HCEC 1CT (cell line): ENCODE data around the gene DMRTB1.

Experiments used
- DNase-seq: peaks from one replicate; pipeline ENCODE4 v3.0.0-alpha.2; 2017

DMRTB1 gene

GRCh38 chr1:53465023-53465957 is 6.1 kb downstream of the DMRTB1 start:
- no peak for DNase-seq

GRCh38 chr1:53467391-53467790 is 8.2 kb downstream of the DMRTB1 start:
- no peak for DNase-seq

DNA sequence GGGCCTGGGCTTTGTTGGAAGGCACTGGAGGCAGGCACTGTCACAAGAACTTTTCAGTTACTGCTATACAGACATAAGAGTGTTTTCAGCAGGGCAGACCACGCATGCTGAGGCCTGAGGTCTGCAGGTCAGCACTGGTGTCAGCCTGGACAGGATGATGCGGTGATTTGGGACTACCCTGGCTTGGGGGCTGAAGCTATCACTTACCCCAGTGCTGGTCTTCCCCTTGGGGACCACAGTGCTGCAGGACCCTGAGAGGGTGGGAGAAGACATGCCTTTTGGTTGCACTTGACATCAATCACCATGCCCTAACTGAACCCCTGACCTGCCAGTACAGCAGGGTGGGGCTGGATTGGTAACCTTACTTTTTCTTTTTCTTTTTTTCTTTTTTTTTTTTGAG is 9.2 kb downstream of the DMRTB1 start:
- DNase-seq: no peak

DNA sequence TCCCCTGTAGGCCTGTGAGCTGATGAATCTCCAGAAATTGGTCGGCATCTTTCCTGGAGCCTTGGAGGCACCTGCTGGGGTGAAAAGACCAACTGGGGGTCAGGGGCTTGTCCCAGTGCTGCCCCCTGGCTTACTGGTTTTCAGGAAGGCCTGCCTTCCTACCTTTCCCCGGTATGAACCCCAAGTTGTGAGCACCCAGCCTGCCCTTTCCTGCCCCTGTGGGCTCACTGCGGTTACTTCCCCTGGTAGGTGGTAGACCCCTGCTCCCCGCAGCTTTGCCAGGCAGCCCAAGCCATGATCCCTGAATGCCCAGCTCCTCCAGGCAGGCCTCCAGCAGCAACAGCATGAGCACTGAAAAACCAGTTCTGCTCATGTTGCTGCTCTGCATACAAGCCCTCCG is 10.2 kb downstream of the DMRTB1 start:
- DNase-seq: no peak

DNA sequence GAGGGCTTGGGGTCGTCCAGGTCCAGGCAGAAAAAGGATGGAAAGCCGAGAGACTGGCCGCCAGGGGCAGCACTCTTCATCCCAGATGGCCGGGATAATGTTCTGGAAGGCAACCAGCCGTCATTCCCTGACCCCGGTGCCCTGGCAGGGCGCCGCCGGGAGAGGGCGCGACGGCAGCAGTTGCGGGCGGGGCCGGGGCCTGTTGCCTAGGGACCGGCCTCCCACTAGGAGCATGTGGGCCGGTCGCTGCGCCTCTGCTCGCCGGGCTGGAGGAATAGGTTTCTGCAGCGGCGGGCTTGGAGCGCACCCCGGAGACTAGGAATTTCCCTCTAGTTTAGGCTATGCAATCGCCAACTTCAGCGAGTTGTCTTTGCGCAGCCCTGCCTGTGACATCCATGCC is 11.0 kb downstream of the DMRTB1 start:
- peak; percentile 54 for DNase-seq

GRCh38 chr1:53470584-53470983 is 11.4 kb downstream of the DMRTB1 start:
- DNase-seq: peak; percentile 0

DNA sequence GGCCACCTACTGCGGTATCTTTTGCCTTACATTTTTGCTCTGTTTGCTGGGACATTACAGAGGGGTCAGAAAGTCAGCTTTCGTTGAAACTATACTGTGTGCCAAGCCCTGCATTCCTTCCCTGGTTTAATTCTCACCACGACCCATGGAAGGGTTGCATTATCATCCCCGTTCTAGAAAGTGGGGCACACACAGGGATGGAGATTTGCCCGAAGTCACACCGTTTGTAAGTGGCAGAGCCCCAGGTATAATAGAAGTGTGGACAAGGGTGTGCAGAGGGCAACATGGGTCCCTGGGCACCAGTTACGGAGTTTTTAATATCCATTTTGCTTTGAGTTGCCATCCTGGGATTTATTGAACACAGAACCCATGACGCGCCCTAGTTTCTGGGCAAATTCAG is 11.8 kb downstream of the DMRTB1 start:
- DNase-seq: no peak

DNA sequence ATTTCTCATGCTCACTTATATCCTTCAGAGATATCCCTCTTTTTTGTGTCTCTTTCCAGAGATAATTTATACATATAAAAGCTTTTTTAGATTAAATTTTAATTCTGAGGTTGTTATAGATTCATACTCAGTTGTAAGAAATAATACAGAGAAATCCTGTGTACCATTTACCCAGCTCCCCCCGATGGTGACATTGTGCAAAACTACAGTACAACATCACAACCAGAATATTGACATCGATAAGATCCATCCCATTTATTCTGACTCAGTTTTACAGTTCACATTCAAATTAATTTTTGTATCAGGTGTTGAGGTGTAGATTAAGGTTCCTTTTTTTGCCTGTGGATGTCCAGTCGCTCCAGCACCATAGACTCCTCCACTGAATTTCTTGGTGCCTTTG is 14.3 kb downstream of the DMRTB1 start:
- DNase-seq: peak; percentile 13

- no peak for DNase-seq
Measured at GRCh38 chr1:53475664-53476063, 16.5 kb downstream of the DMRTB1 start.

DNA sequence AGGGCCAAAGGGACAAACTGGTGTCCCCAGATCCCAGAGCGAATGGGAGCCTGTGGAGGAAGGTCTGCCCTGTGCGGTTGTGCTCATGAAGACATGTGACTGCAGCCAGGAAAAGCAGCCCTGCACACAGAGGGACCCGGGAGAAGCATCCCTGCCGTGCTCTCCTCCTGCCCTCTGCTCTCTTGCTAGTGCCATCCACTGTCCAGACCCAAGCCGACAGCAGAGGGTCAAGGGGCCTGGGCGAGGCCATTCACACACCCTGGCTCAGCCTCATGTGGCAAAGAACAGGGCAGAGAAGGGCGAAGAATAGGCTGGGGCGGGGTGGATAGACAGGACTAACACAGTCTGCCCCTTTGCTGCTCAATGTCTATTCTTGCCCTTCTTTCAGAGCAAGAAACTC is 17.4 kb downstream of the DMRTB1 start:
- no peak for DNase-seq

DNA sequence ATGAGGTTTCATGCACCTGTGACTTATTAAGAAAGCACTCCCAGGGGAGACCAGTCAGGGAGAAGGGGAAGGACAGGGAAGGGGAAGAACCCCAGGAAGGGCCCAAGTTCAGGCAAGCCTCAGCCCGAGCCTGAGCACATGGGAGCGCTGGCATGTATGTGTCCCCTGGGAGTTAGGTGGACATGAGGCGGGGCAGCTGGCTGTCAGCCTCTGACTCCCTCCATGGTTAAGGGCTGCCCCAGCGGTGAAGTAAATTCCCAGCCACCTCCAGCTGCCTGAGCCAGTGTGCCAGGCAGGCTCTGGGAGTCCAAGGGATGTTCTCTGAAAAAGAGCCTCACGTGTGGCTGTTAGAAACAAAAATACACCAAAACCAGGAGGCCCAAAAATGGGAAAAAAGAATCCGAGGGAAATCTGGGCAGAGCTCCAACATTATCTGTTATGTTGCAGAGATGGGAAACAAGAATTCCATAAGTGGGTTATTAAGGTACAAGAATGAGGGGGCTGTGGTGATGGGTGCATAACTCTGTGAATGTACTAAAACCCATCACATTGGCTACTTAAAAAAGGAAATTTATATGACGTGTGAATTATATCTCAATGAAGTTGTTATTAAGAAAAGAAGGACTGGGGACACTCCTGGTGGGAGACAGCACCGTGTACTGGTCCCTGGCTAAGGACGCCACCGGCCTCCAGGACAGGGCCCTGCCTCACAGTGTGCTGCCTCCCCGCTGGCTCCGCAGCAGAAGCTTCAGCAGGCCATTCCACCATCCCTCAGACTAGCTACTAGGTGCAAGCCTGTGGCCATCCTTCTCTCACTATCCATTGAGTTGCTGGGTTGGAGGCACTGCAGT is 18.7 kb downstream of the DMRTB1 start:
- DNase-seq: no peak

DNA sequence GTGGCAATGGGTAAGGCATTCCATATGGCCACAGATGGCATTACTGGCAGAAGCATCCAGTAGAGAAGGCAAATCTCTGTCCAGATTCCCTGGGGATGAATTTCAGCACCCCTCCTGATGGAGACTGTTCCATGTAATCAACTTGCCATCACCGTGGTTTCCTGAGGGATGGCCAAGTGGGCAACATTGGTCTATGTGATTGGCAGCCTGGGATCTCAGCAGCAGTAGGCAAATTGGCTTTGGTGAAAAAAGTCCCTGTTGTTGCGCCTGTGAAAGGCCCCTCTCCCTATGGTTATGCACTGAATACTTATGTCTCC is 19.3 kb downstream of the DMRTB1 start:
- DNase-seq: no peak

DNA sequence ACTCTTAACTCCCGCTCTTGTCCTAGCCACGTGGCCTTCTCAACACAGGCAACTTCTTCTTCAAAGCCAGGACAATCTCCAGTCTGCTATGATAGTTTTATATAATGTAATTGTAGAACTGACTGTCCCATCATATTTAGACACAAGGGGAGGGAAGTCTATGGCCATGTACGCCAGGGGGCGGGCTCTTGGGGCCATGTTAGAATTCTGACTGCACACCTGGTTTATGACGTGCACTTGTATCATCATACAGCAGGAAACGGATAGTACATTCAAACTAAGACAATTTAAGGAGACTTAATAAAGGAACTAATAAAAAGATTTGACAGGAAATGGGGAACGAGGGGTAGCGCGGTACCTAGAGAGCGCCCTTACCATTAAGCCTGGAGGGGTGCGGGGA is 21.5 kb downstream of the DMRTB1 start:
- DNase-seq: no peak

DNA sequence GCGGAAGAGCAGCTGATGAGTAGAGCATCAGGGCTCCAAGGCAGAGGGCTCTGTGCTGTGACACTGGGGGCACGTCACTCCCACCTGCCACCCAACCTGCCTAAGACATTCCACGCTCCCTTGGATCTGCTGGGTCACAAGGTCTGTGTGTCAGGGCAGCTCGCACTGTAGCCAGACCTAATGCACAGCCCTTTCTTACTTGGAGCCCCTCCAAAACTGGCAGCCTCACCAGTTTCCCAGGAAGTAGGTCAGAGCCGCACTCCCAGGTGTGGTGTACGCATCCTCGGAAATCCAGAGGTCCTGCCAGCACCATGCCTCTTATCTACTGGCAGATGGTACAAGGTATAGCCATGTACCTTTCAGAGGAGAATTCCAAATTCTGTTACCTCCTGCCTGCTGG is 22.3 kb downstream of the DMRTB1 start:
- DNase-seq: no peak

DNA sequence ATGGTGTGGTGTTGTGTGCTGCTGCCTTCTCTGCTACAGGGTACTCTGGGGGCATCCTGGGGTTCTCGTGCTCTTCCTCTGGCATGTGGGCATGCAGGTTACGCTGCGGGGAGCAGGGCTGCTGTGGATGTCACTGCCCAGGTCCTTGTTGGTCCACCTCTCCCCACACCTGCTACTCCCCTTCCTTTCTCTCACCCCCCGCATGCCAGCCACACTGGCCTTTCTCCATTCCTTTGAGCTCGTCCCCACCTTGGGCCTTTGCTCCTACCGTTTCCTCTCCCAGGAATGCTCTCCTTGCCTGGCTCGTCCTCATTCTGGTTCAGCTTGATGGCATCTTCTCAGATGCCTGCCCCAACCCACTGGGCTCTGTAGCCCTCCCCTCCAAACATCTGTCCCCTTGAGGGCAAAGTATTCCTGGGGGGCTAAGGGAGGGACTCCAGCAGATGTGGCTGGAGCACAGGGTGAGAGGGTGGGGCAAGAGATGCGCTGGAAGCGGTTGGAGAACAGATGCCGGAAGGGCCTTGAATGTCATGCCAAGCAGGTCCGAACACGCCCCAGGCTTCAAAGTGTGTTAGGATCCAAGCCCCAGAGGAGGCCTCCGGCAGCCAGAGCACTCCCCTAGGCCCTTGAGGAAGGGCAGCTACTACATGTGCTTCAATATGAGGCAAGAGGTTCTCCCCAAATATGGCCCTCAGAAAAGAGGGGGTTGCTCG is 23.4 kb downstream of the DMRTB1 start:
- DNase-seq: no peak

DNA sequence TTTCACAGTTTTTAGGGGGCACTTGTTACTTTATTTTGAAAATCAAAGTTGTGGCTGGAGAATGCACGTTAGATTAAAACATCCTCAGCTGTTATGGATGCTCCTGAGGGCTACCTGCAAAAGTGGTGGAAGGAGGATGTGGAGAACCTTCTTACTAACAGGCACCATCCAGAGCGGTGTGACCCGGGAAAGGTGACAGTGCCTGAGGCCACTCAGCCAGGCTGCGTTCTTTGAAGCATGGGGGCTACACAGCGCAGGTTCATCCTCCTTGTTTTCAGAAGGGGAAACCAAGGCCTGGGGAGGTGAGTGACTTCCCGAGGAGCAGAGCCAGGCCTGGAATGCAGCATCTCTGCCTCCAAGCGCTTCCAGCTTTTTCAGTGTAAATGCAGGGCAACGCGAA is 24.0 kb downstream of the DMRTB1 start:
- DNase-seq: no peak

DNA sequence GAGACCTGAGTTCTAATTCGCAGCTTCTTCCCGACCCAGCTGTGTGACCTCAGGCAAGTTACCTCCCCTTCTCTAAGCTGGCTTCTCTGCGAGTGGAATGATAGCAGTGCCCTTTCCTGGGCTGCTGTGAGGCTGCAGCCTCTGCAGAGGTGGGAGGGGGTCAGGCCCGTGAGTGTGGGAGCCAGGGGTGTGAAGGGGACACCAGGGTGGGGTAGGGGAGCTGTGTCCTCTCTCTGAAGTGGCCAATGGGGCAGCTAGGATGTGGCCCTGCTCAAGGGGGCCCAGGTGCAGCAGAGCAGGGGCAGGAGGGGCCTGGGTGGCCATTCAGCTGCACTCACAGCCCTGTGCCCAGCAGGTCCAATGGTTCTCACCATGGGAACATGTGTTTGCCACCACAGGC is 24.5 kb downstream of the DMRTB1 start:
- no peak for DNase-seq

GRCh38 chr1:53484705-53485477 is 25.7 kb downstream of the DMRTB1 start:
- no peak for DNase-seq

DNA sequence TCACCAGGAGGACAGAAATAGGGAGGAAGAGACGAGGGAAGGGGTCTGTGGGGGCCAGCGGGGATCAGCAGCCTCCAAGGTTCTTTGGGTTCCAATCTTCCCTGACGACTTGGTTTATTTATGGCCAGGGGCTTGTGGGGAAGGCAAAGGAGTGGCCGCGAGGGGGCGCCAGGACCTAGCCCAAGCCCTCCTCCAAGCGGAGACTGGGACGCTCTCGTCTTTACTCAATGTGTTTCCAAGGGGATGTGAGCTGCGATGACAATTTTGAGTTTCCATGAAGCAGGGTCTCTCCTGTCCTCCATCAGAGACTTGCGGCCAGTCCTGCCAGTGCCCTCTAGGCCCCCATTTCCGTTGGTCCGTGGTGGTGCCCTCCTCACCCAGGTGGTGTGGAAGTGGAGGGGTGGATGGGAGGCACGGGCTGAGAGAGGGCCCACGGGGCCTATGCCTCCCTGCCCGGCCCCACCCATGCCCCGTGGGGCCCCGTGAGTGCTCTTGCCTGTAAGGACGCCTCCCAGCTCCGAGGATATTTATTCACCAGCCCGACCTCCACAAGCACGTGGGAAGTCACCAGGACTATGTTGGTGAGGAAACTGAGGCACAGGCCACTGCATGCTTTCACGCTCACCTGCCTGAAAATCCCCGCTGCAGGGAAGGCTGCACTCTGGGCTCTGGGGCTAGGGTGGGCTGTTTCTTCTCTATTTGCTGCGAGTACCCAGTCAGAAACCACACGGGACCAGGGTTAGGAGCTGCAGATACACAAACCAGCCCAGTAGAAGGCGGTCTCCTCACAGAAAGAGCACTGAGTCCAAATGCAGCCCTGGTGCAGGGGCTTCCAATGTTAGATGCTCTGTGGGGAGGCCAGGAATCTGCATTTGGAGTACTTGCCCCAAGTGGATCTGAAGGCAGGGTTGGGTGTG is 26.5 kb downstream of the DMRTB1 start:
- DNase-seq: peak; percentile 67

DNA sequence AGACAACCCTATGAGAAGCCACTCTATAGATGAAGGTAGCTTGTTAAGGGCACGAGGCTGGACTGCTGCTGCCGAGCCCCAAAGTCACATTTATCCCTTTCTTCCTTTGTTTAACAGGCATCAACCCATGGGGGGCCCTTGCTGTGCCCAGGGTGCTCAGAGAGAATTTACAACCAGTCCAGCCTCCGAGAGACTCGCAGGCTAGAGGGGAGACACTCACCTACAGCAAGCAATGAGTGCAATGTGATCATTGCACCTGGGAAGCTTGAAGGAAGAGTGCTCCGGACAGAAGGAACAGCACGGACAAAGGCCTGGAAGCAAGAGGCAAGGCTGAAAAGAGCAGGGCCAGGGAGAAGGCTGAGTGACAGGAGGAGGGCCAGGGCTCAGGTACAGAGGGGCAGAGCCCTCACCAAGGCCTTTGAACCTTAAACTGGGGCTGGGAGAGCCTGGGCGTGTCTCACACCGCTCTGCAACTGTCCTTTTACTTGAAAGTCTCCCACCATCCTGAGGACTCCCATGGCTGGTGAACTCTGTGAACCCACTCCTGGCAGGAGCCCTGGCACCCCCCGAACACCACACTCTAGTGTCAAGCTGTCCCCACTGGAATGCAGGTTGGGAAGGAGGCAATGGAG is 27.3 kb downstream of the DMRTB1 start:
- no peak for DNase-seq

- no peak for DNase-seq
Measured at GRCh38 chr1:53490351-53490750, 31.2 kb downstream of the DMRTB1 start.
